Pancreas (tissue), 10 donors: ENCODE data around the gene DLG2. TPM values are rescaled to one million over a fixed set of nuclear protein-coding genes. Genes with fewer than 3 reads are reported as not detected.

ENCODE experiments used
- ATAC-seq, 4 donors: fragments of 200-7000 bp; cut with Tn5 transposase; one replicate each; pipeline versions ENCODE4 v1.8.0 to v1.9.1; 2020; ENCODE audit warnings: mild to moderate bottlenecking in 4 of 4, moderate library complexity in 4 of 4
- DNase-seq, 6 donors: peaks; one replicate each; pipeline ENCODE4 v3.0.0-alpha.2; 2020
- FAIRE-seq: peaks from 2 replicates; lab custom pipeline; 2012; peaks lifted over from hg19 to GRCh38; lab: Jason Lieb, UNC
- H3K27ac ChIP-seq, 4 donors: fragments of 200-600 bp; sonication (generic); 1 replicate in 3 of 4; 2 replicates in 1 of 4; pipeline versions ENCODE4 v1.5.0 to v1.8.0; 2020
- H3K27me3 ChIP-seq, 4 donors: fragments of 200-600 bp; one replicate each; pipeline ENCODE4 v1.8.0; 2021
- H3K36me3 ChIP-seq, 3 donors: fragments of 200-600 bp; sonication (generic) in 1 of 3; one replicate each; pipeline versions ENCODE4 v1.5.0 to v1.8.0; 2020 to 2021
- H3K4me1 ChIP-seq, 3 donors: fragments of 200-600 bp; one replicate each; pipeline ENCODE4 v1.8.0; 2021
- H3K4me3 ChIP-seq, 4 donors: fragments of 200-600 bp; sonication (generic) in 2 of 4; one replicate each; pipeline versions ENCODE4 v1.5.0 to v1.8.0; 2020 to 2021
- H3K9me3 ChIP-seq, 4 donors: fragments of 200-600 bp; one replicate each; pipeline ENCODE4 v1.8.0; 2021
- CTCF ChIP-seq, 4 donors: fragments of 200-600 bp; sonication (generic) in 3 of 4; IDR thresholded peaks; one replicate each; pipeline versions ENCODE4 v1.5.0 to v1.8.0; 2021; ENCODE audit warnings: antibody characterized with exemption in 4 of 4
- WGBS, 2 donors: extraction: QIAGEN DNeasy Blood & Tissue Kit; methylation state at CpG; one replicate each; pipeline ENCODE4 v1.1.7; 2013; 5-methylcytosine and 5-hydroxymethylcytosine counted together
- intact Hi-C, 3 donors: fragments of 100-400 bp; cut with DNase I; formaldehyde crosslinking; loops; one replicate each; pipeline versions ENCODE4 v1.11.1 to v1.14.2; 2022
- polyA plus RNA-seq, 2 donors: library from polyadenylated mRNA; stranded (reverse); fragments of 200-250 nt; gene quantifications; one replicate each; pipeline ENCODE4 v1.2.3, GENCODE V29; 2013
- total RNA-seq, 6 donors: library from RNA; stranded (reverse); fragmentation: NEBNext Ultra II Directional in 4 of 6; extraction: Animal tissue kit (Norgen Biotek cat#: 25700) in 4 of 6; gene quantifications; one replicate each; pipeline versions ENCODE4 v1.2.1 to v1.2.4, GENCODE V29; 2021 to 2023
- donor health status: healthy with polysubstance abuse.
- donor health status: DM: no; HTN: no; CAD: no; lungs with moderate emphysema.
- donor health status: DM: no; HTN: no; CAD: no.
- donor health status: control.
- donor health status: control.
- donor health status: Bipolar disorder and iron deficiency.
- donor health status: DM: yes; HTN: yes; CAD: no.
- donor health status: DM: no; HTN: no; CAD: no.
- donor health status: DM: no; HTN: no; CAD: no.
- donor health status: DM: yes; HTN: yes; CAD: no.

The DLG2 gene
- total and polyA plus RNA-seq, 8 donors = 1.2 to 5.4 (median 3.6) TPM

- FAIRE-seq (no peak), ATAC-seq (no peak), DNase-seq (no peak)
- 85 to 96% methylated on average over 4 of the region's 4 CpGs for WGBS, 2 donors
- H3K4me1 ChIP-seq = peaks cover 0 to 7% (median 6%) of the 10 kb centered on the region in 3 donors
- no peak for TF ChIP-seq CTCF (IDR thresholded peaks at IDR 0.05)
- no peaks in the 10 kb centered on the region for H3K27me3 ChIP-seq
- intact Hi-C loops = no loop called here
- no peaks in the 10 kb centered on the region for H3K9me3 ChIP-seq
- H3K27ac ChIP-seq = no peak overlapping the region
- H3K4me3 ChIP-seq = no peak overlapping the region
- no peaks in the 10 kb centered on the region for H3K36me3 ChIP-seq
Measured at GRCh38 chr11:83661491-83662350, 1965.4 kb downstream of the DLG2 start.

- H3K27ac ChIP-seq = no peak overlapping the region
- peaks cover 0 to 7% (median 6%) of the 10 kb centered on the region in 3 donors for H3K4me1 ChIP-seq
- no peak for ATAC-seq
- H3K9me3 ChIP-seq = no peaks in the 10 kb centered on the region
- intact Hi-C loops = no loop called here
- FAIRE-seq = no peak
- 96 to 97% methylated on average over 1 of the region's 1 CpG for WGBS, 2 donors
- TF ChIP-seq CTCF (IDR thresholded peaks at IDR 0.05) = no peak
- H3K36me3 ChIP-seq = no peaks in the 10 kb centered on the region
- no peak overlapping the region for H3K4me3 ChIP-seq
- H3K27me3 ChIP-seq = no peaks in the 10 kb centered on the region
- no peak for DNase-seq
Measured at GRCh38 chr11:83659466-83659865, 1967.7 kb downstream of the DLG2 start.

- peak in 1 of 4 donors; percentile 14 for ATAC-seq
- Histone ChIP-seq H3K27ac (no peak overlapping the region), H3K36me3 (no peaks in the 10 kb centered on the region), H3K4me1 (no peaks in the 10 kb centered on the region), H3K27me3 (no peaks in the 10 kb centered on the region), H3K9me3 (no peaks in the 10 kb centered on the region), H3K4me3 (no peak overlapping the region)
- TF ChIP-seq CTCF (IDR thresholded peaks at IDR 0.05) = no peak
- no peak for FAIRE-seq
- 55% methylated on average over 4 of the region's 4 CpGs for WGBS, 2 donors
- DNase-seq = no peak
- intact Hi-C loops = no loop called here
Measured at GRCh38 chr11:83656796-83657330, 1970.3 kb downstream of the DLG2 start.

- Histone ChIP-seq H3K36me3 (no peaks in the 10 kb centered on the region), H3K9me3 (no peaks in the 10 kb centered on the region), H3K27ac (no peak overlapping the region), H3K4me3 (no peak overlapping the region), H3K4me1 (no peaks in the 10 kb centered on the region), H3K27me3 (no peaks in the 10 kb centered on the region)
- intact Hi-C loops = no loop called here
- 92 to 93% methylated on average over 3 of the region's 3 CpGs for WGBS, 2 donors
- FAIRE-seq (no peak), DNase-seq (no peak), ATAC-seq (no peak)
- no peak for TF ChIP-seq CTCF (IDR thresholded peaks at IDR 0.05)
Measured at GRCh38 chr11:83655976-83656375, 1971.2 kb downstream of the DLG2 start.

- no peaks in the 10 kb centered on the region for H3K4me1 ChIP-seq
- H3K36me3 ChIP-seq = no peaks in the 10 kb centered on the region
- FAIRE-seq (no peak), ATAC-seq (no peak), DNase-seq (no peak)
- intact Hi-C loops = no loop called here
- no peaks in the 10 kb centered on the region for H3K9me3 ChIP-seq
- TF ChIP-seq CTCF (IDR thresholded peaks at IDR 0.05) = no peak
- 46 to 56% methylated on average over 1 of the region's 1 CpG for whole genome bisulfite sequencing, 2 donors
- H3K27me3 ChIP-seq = no peaks in the 10 kb centered on the region
- H3K27ac ChIP-seq = no peak overlapping the region
- H3K4me3 ChIP-seq = no peak overlapping the region
Measured at GRCh38 chr11:83649528-83649855, 1977.7 kb downstream of the DLG2 start.
